ENCODE data around the gene SPATA20. TPM values are rescaled to one million over a fixed set of nuclear protein-coding genes. Genes with fewer than 3 reads are reported as not detected.

Gene SPATA20
- total RNA-seq, 1 donor from 2014 or later = 463 TPM

GRCh38 chr17:50566886-50567285, 19.9 kb downstream of the SPATA20 start:
- Histone ChIP-seq H3K4me3 (no peak overlapping the region), H3K36me3 (no peaks in the 10 kb centered on the region), H3K27me3 (no peaks in the 10 kb centered on the region), H3K9me3 (no peaks in the 10 kb centered on the region), H3K27ac (no peak overlapping the region), H3K4me1 (peaks cover 7 to 17% of the 10 kb centered on the region in 2 donors)
- intact Hi-C loops (cut with DNase I) = no loop called here
- TF ChIP-seq CTCF (IDR thresholded peaks at IDR 0.05) = no peak
- DNase-seq (ENCODE audit: low spot score in 2 of 2) = no peak

GRCh38 chr17:50568659-50569058, 21.7 kb downstream of the SPATA20 start:
- peaks cover 7 to 15% of the 10 kb centered on the region in 2 donors for H3K4me1 ChIP-seq
- H3K4me3 ChIP-seq = no peak overlapping the region
- H3K27ac ChIP-seq = no peak overlapping the region
- no peak for DNase-seq (ENCODE audit: low spot score in 2 of 2)
- no peaks in the 10 kb centered on the region for H3K27me3 ChIP-seq
- TF ChIP-seq CTCF (IDR thresholded peaks at IDR 0.05) = no peak
- H3K9me3 ChIP-seq = no peaks in the 10 kb centered on the region
- intact Hi-C loops (cut with DNase I) = no loop called here
- H3K36me3 ChIP-seq = no peaks in the 10 kb centered on the region

- no peak for DNase-seq (ENCODE audit: low spot score in 2 of 2)
- peaks cover 6 to 10% of the 10 kb centered on the region in 2 donors for H3K4me1 ChIP-seq
- H3K9me3 ChIP-seq = no peaks in the 10 kb centered on the region
- no peak overlapping the region for H3K4me3 ChIP-seq
- no peak overlapping the region for H3K27ac ChIP-seq
- H3K27me3 ChIP-seq = no peaks in the 10 kb centered on the region
- TF ChIP-seq CTCF (IDR thresholded peaks at IDR 0.05) = no peak
- intact Hi-C loops (cut with DNase I) = no loop called here
- H3K36me3 ChIP-seq = no peaks in the 10 kb centered on the region
Measured at GRCh38 chr17:50569592-50569991, 22.6 kb downstream of the SPATA20 start.

- no peak overlapping the region for H3K27ac ChIP-seq
- TF ChIP-seq CTCF (IDR thresholded peaks at IDR 0.05) = no peak
- no peaks in the 10 kb centered on the region for H3K9me3 ChIP-seq
- DNase-seq (ENCODE audit: low spot score in 2 of 2) = no peak
- intact Hi-C loops (cut with DNase I) = no loop called here
- no peak overlapping the region for H3K4me3 ChIP-seq
- no peaks in the 10 kb centered on the region for H3K36me3 ChIP-seq
- peaks cover 4 to 5% of the 10 kb centered on the region in 2 donors for H3K4me1 ChIP-seq
- no peaks in the 10 kb centered on the region for H3K27me3 ChIP-seq
Measured at GRCh38 chr17:50570032-50570431, 23.1 kb downstream of the SPATA20 start.

GRCh38 chr17:50570528-50570927, 23.6 kb downstream of the SPATA20 start:
- H3K27me3 ChIP-seq = no peaks in the 10 kb centered on the region
- no peak for DNase-seq (ENCODE audit: low spot score in 2 of 2)
- intact Hi-C loops (cut with DNase I) = no loop called here
- no peak for TF ChIP-seq CTCF (IDR thresholded peaks at IDR 0.05)
- no peaks in the 10 kb centered on the region for H3K36me3 ChIP-seq
- H3K4me1 ChIP-seq = peaks cover 0 to under 1% of the 10 kb centered on the region in 2 donors
- H3K4me3 ChIP-seq = no peak overlapping the region
- H3K27ac ChIP-seq = no peak overlapping the region
- no peaks in the 10 kb centered on the region for H3K9me3 ChIP-seq

- H3K36me3 ChIP-seq = no peaks in the 10 kb centered on the region
Measured at GRCh38 chr17:50571681-50572080, 24.7 kb downstream of the SPATA20 start.

More at GRCh38 chr17:50571681-50572080, 24.7 kb downstream of the SPATA20 start:
- no peak for TF ChIP-seq CTCF (IDR thresholded peaks at IDR 0.05)
- no peaks in the 10 kb centered on the region for H3K9me3 ChIP-seq
- no peak for DNase-seq (ENCODE audit: low spot score in 2 of 2)
- H3K27ac ChIP-seq = no peak overlapping the region
- H3K4me3 ChIP-seq = no peak overlapping the region
- H3K4me1 ChIP-seq = no peaks in the 10 kb centered on the region
- H3K27me3 ChIP-seq = no peaks in the 10 kb centered on the region
- intact Hi-C loops (cut with DNase I) = no loop called here
